KOPT-K1 (cell line): ENCODE results near the gene ALK.
"Not testable (repeated sequence)": the region's sequence is repeated elsewhere in the genome, so short reads cannot be mapped to it uniquely, and the experiment has no call there.

Experiments used
- H3K27ac ChIP-seq: fragments of 200-600 bp; sonication (generic); 2 replicates; pipeline ENCODE4 v1.5.1; 2016; ENCODE audit warnings: antibody characterized with exemption, mild to moderate bottlenecking, low read depth, low read length; ENCODE audit not compliant: poor library complexity, severe bottlenecking
- H3K36me3 ChIP-seq: fragments of 200-600 bp; sonication (generic); 2 replicates; pipeline ENCODE4 v1.5.1; 2017; ENCODE audit warnings: antibody characterized with exemption, mild to moderate bottlenecking, low read length, moderate library complexity; ENCODE audit not compliant: insufficient read depth
- H3K9me3 ChIP-seq: fragments of 200-600 bp; sonication (generic); 2 replicates; pipeline ENCODE4 v1.5.1; 2017; ENCODE audit warnings: antibody characterized with exemption, low read length, mild to moderate bottlenecking; ENCODE audit not compliant: insufficient read depth, poor library complexity, severe bottlenecking

The ALK gene

DNA sequence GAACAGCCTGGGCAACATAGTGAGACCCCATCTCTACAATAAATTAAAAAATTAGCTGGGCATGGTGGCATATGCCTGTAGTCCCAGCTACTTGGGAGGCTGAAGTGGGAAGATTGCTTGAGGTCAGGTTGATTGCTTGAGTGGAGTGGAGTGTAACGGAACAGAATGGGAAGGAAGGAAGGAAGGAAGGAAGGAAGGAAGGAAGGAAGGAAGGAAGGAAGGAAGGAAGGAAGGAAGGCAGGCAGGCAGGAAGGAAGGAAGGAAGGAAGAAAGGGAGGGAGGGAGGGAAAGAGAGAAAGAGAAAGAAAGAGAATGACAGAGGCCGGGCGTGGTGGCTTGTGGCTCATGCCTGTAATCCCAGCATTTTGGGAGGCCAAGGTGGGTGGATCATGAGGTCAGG lies 170.9 kb downstream of the ALK start:
- not testable (repeated sequence) for H3K36me3 ChIP-seq, H3K9me3 ChIP-seq, H3K27ac ChIP-seq

DNA sequence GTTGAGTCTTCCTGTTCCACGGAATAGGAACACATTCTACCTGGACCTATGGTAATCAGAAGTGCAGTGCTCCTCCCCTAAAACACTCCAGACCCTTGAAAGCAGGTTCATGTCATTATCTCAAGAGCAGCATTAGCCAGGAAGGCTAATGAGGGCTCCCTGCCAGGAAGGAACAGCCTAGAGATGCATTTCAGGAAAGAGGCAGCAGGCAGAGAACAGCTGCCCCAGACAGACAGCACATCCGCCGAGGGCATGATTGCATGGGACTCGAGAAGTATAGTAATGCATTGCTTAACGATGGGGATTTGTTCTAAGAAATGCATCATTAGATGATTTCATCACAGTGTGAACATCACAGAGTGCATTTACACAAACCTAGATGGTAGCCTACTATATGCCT lies 171.5 kb downstream of the ALK start:
- no peak overlapping the region for H3K27ac ChIP-seq
- no peaks in the 10 kb centered on the region for H3K9me3 ChIP-seq

DNA sequence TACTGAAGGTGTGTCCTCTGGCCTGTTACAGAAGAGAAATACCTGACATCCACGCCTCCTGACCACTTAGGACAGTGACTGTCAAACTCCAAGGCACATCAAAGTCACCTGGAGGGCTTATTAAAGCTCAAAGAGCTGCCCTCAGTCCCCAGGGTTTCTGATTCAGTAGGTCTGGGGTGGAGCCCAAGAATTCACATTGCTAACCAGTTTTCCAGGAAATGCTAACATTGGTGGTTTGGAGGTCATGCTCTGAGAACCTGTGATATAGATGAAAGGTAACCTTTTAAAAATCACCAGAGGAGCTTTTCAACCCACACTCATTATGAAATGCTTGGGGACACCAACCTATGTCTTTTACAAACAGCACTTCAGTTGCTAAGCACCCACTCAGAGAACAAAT lies 172.3 kb downstream of the ALK start:
- no peaks in the 10 kb centered on the region for H3K9me3 ChIP-seq
- H3K27ac ChIP-seq, result no peak overlapping the region

More for the DNA sequence above, 171.5 kb downstream of the ALK start:
- no peaks in the 10 kb centered on the region for H3K36me3 ChIP-seq

GRCh38 chr2:29747786-29748470 lies 173.5 kb downstream of the ALK start:
- Histone ChIP-seq H3K27ac (no peak overlapping the region), H3K9me3 (no peaks in the 10 kb centered on the region), H3K36me3 (no peaks in the 10 kb centered on the region)

More for the DNA sequence above, 172.3 kb downstream of the ALK start:
- H3K36me3 ChIP-seq, result no peaks in the 10 kb centered on the region

GRCh38 chr2:29744976-29745375 lies 176.4 kb downstream of the ALK start:
- Histone ChIP-seq H3K36me3 (no peaks in the 10 kb centered on the region), H3K27ac (no peak overlapping the region), H3K9me3 (no peaks in the 10 kb centered on the region)

DNA sequence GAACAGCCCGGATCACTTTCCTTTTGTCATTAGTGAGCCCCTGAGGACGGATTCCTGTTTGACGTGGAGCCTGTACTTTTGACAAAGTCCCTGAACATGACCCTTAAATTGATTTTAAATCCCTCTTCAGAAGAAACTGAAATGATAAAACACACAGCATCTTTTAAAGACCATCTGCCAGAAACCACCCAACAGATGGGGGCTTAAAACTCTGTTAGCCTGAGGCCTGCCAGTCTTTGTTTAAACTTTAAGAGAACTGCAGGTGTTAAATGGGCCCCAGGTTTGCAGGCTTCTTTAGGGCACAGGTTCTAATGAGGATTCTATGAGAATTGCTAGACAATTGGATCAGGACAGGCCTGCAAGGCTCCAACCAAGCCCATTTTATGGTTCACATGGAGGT lies 177.9 kb downstream of the ALK start:
- H3K36me3 ChIP-seq, result no peaks in the 10 kb centered on the region
- H3K9me3 ChIP-seq, result no peaks in the 10 kb centered on the region
- H3K27ac ChIP-seq, result no peak overlapping the region

- H3K36me3 ChIP-seq, result no peaks in the 10 kb centered on the region
- no peaks in the 10 kb centered on the region for H3K9me3 ChIP-seq
- H3K27ac ChIP-seq, result no peak overlapping the region
Measured at GRCh38 chr2:29742656-29743055, 178.7 kb downstream of the ALK start.

- Histone ChIP-seq H3K36me3 (no peaks in the 10 kb centered on the region), H3K27ac (no peak overlapping the region), H3K9me3 (no peaks in the 10 kb centered on the region)
Measured at GRCh38 chr2:29741132-29741531, 180.3 kb downstream of the ALK start.

DNA sequence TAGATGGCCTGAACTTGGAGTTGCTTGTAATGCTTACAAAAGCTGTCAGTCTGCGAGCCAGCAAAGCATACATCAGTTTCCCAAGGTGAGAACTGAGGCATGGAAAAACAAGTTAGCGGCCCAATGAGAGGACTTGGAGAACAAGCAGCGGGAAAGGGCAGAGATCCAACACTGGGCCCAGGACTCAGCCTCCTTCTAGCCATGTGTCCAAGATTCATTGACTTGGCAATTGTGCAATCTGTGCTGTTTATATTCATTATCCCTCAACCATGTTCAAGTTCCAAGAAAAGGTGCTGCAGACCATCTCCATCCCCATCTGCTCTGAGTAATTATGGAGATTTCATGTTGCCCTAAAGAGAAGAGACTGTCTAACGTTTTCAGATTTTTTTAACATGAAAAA lies 187.4 kb downstream of the ALK start:
- H3K36me3 ChIP-seq, result no peaks in the 10 kb centered on the region
- H3K27ac ChIP-seq, result no peak overlapping the region
- peaks cover 4% of the 10 kb centered on the region for H3K9me3 ChIP-seq

DNA sequence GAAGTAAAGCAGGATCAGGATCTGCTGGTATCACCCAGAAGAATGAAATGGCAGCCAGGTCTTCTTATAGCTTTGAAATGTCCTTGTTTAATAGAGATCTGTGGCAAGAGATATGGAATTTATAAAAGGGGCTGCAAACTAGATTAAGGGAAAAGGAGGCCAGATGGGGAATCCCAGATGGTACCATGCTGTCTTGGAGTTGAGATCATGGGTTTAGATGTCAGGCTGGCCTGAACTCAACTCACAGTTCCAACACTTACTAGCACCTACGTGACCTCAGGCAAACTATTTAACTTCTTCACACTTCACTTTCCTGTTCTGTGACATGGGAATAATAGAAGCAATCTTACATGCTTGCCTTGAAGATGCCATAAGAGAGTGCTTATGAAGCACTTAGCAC lies 188.2 kb downstream of the ALK start:
- Histone ChIP-seq H3K36me3 (no peaks in the 10 kb centered on the region), H3K27ac (no peak overlapping the region), H3K9me3 (peaks cover 4% of the 10 kb centered on the region)

- Histone ChIP-seq H3K36me3 (no peaks in the 10 kb centered on the region), H3K27ac (no peak overlapping the region), H3K9me3 (peaks cover 4% of the 10 kb centered on the region)
Measured at GRCh38 chr2:29731948-29732347, 189.4 kb downstream of the ALK start.

DNA sequence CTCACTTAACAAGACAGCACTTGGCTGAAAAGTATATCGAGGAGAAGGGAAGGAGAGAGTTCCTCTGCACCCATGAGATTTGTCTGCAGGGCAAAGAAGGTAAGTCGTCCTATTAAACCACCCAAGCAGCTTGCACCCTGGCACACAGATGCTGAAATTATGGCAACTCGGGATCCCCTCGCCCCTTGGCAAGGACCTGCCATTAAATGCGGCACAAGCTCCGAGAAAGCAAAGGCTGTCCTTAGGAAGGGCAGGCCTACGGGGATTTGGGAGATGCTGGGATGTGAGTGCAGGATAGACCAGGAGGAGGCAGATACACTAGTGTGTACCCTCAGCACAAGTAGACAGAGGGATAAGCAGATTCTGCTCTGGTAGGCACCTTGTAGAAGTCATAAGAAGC lies 191.5 kb downstream of the ALK start:
- Histone ChIP-seq H3K36me3 (no peaks in the 10 kb centered on the region), H3K9me3 (no peaks in the 10 kb centered on the region), H3K27ac (no peak overlapping the region)

DNA sequence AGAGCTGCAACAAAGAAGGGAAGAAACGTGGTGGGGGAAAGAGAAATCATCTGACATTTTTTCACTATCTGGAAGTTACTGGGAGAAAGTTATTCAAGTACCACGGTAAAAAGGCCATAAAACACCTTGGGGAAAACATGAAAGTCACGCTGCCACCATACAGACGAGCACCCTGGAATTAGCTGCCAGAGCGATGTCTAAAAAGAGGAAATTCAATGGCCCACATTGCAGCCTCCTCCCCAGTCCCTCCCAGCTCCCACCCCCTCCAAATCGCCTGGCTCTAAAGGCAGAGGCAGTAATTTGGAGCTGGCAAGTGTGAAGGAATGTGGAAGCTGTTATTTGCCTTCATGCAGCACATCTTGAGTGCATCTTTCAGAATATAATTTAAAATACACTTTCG lies 192.0 kb downstream of the ALK start:
- H3K36me3 ChIP-seq, result no peaks in the 10 kb centered on the region
- H3K9me3 ChIP-seq, result no peaks in the 10 kb centered on the region
- no peak overlapping the region for H3K27ac ChIP-seq

DNA sequence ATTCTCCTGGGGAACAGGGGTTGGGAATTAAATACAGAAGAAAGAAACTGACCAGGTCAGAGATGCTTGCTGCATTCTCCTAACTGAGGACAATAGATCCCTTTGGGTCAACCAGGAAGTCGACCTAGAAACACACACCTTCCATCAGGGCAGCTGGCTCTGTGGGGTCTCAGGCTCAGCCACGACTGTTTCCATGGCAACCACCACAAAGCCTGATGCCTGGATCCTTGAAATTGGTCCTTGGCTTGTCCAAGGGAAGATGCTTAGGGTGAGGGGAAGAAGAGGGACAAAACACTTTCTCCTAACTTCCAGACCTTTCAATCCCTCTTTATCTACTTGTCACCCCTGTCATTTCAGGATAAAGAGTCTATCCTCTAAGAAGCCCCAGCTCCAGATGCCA lies 194.4 kb downstream of the ALK start:
- Histone ChIP-seq H3K9me3 (no peaks in the 10 kb centered on the region), H3K36me3 (no peaks in the 10 kb centered on the region), H3K27ac (no peak overlapping the region)

DNA sequence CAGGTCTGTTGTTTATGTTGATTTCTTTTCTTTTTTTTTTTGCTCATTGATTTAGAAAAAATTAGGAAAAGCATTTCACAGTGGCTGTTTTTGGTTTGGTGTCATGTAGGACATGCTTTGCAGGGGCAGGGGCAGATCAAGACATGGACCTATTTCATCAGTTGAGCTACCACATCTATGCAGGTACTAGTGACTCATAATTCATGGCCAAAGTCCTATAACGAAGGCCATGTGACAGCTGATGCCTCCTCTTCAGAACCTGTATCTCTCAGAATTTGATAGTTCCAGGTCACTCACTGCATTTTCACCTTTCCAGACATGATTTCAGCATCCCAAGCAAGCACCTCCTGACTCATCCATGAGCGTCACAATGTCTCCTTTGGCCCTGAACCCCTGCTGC lies 195.8 kb downstream of the ALK start:
- Histone ChIP-seq H3K27ac (no peak overlapping the region), H3K36me3 (no peaks in the 10 kb centered on the region), H3K9me3 (no peaks in the 10 kb centered on the region)

DNA sequence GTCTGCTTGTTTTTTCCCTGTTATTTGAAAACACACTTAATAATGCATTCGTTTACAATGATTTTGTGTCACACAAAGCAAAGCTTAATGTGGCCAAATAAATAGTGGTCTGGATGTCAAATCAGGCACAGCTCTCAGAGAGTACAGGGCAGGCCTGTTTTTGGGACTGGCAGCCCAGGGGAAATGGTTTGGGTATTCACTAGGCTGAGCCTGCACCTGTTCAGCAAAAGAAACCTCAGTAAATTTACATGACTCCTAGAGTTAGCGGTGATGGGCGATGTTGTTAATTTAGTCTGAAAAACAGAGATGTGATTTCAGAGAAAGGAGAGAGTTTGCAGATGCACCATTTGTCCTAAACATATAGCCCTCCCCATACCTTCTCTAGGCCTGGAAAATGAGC lies 197.1 kb downstream of the ALK start:
- no peak overlapping the region for H3K27ac ChIP-seq
- no peaks in the 10 kb centered on the region for H3K36me3 ChIP-seq
- no peaks in the 10 kb centered on the region for H3K9me3 ChIP-seq
